Ishikawa (cell line): Measurements from ENCODE around the gene CIBAR2.

Experiments
- CEBPB ChIP-seq: IDR thresholded peaks from 2 replicates; pipeline ENCODE4 v1.6.1; 2012
- CREB1 ChIP-seq: IDR thresholded peaks from 2 replicates; pipeline ENCODE4 v1.6.1; 2012; ENCODE audit warnings: low read depth
- EGR1 ChIP-seq: IDR thresholded peaks from 2 replicates; pipeline ENCODE4 v1.6.1; 2012
- EP300 ChIP-seq: IDR thresholded peaks from 2 replicates; pipeline ENCODE4 v1.6.1; 2012; ENCODE audit warnings: borderline replicate concordance
- NFIC ChIP-seq: IDR thresholded peaks from 2 replicates; pipeline ENCODE4 v1.6.1; 2012
- RAD21 ChIP-seq: IDR thresholded peaks from 2 replicates; pipeline ENCODE4 v1.6.1; 2012; ENCODE audit warnings: low read depth
- TAF1 ChIP-seq: IDR thresholded peaks from 2 replicates; pipeline ENCODE4 v1.6.1; 2012; ENCODE audit warnings: low read depth, mild to moderate bottlenecking
- TCF12 ChIP-seq: IDR thresholded peaks from 2 replicates; pipeline ENCODE4 v1.6.1; 2012; ENCODE audit warnings: low read depth
- TEAD4 ChIP-seq: IDR thresholded peaks from 2 replicates; pipeline ENCODE4 v1.6.1; 2012
- YY1 ChIP-seq: IDR thresholded peaks from 2 replicates; pipeline ENCODE4 v1.6.1; 2012; ENCODE audit warnings: low read depth
- TF ChIP-seq, protein P1 (sequence below): IDR thresholded peaks from 2 replicates; pipeline ENCODE4 v1.6.1; 2012; ENCODE audit warnings: low read depth, mild to moderate bottlenecking
- TF ChIP-seq, protein P2 (sequence below): IDR thresholded peaks from 2 replicates; pipeline ENCODE4 v1.6.1; 2012
- TF ChIP-seq, protein P3 (sequence below): IDR thresholded peaks from 2 replicates; pipeline ENCODE4 v1.6.1; 2012

DNA sequence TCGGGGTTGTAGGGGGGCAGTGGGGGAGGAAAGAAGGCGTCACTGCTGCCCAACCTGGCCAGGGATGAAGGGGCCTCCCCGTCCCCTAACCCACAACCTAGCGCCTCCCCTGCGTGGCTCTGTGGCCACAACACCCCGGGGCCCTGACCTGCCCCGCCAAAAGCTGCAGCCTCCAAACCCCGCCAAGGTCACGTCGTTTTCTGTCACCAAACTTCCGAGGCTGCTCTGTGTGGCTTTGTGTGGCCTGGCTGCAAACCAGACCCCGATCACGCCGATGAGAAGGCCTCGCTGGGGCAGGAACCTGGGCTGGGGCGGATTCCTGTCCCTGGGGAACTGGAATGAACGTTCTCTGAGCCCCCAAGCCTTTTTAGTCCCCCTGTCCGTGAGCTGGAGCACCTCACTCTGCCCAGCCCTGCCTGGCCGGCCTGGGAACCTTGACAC, 30.5 kb upstream of the CIBAR2 start:
- TF ChIP-seq, protein P1, sequence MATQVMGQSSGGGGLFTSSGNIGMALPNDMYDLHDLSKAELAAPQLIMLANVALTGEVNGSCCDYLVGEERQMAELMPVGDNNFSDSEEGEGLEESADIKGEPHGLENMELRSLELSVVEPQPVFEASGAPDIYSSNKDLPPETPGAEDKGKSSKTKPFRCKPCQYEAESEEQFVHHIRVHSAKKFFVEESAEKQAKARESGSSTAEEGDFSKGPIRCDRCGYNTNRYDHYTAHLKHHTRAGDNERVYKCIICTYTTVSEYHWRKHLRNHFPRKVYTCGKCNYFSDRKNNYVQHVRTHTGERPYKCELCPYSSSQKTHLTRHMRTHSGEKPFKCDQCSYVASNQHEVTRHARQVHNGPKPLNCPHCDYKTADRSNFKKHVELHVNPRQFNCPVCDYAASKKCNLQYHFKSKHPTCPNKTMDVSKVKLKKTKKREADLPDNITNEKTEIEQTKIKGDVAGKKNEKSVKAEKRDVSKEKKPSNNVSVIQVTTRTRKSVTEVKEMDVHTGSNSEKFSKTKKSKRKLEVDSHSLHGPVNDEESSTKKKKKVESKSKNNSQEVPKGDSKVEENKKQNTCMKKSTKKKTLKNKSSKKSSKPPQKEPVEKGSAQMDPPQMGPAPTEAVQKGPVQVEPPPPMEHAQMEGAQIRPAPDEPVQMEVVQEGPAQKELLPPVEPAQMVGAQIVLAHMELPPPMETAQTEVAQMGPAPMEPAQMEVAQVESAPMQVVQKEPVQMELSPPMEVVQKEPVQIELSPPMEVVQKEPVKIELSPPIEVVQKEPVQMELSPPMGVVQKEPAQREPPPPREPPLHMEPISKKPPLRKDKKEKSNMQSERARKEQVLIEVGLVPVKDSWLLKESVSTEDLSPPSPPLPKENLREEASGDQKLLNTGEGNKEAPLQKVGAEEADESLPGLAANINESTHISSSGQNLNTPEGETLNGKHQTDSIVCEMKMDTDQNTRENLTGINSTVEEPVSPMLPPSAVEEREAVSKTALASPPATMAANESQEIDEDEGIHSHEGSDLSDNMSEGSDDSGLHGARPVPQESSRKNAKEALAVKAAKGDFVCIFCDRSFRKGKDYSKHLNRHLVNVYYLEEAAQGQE: no peak
- TF ChIP-seq TAF1: no peak
- TF ChIP-seq CEBPB: no peak
- TF ChIP-seq, protein P2, sequence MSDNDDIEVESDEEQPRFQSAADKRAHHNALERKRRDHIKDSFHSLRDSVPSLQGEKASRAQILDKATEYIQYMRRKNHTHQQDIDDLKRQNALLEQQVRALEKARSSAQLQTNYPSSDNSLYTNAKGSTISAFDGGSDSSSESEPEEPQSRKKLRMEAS: no peak
- no peak for TF ChIP-seq EP300
- TF ChIP-seq YY1: no peak
- TF ChIP-seq RAD21: no peak
- no peak for TF ChIP-seq CREB1
- TF ChIP-seq NFIC: no peak
- TF ChIP-seq EGR1: no peak
- TF ChIP-seq, protein P3, sequence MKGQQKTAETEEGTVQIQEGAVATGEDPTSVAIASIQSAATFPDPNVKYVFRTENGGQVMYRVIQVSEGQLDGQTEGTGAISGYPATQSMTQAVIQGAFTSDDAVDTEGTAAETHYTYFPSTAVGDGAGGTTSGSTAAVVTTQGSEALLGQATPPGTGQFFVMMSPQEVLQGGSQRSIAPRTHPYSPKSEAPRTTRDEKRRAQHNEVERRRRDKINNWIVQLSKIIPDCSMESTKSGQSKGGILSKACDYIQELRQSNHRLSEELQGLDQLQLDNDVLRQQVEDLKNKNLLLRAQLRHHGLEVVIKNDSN: no peak
- TF ChIP-seq TEAD4: no peak
- TF ChIP-seq TCF12: no peak
